SK-N-SH (cell line): ENCODE results near the gene FMNL1.

Experiments
- GATA2 ChIP-seq: sonication (generic); formaldehyde crosslinking; IDR thresholded peaks from 2 replicates; pipeline ENCODE4 v1.5.0; 2020; ENCODE audit warnings: mild to moderate bottlenecking, missing genetic modification reagents
- RAD21 ChIP-seq: IDR thresholded peaks from 2 replicates; pipeline ENCODE4 v1.6.1; 2012; ENCODE audit warnings: mild to moderate bottlenecking, low read length
- YY1 ChIP-seq: IDR thresholded peaks from 2 replicates; pipeline ENCODE4 v1.4.0; 2012; ENCODE audit warnings: low read depth, mild to moderate bottlenecking
- TF ChIP-seq, protein P1 (sequence below): fragments of 200-600 bp; sonication (generic); IDR thresholded peaks from 2 replicates; pipeline ENCODE4 v1.6.1; 2017; ENCODE audit warnings: antibody characterized with exemption, mild to moderate bottlenecking, moderate library complexity

DNA sequence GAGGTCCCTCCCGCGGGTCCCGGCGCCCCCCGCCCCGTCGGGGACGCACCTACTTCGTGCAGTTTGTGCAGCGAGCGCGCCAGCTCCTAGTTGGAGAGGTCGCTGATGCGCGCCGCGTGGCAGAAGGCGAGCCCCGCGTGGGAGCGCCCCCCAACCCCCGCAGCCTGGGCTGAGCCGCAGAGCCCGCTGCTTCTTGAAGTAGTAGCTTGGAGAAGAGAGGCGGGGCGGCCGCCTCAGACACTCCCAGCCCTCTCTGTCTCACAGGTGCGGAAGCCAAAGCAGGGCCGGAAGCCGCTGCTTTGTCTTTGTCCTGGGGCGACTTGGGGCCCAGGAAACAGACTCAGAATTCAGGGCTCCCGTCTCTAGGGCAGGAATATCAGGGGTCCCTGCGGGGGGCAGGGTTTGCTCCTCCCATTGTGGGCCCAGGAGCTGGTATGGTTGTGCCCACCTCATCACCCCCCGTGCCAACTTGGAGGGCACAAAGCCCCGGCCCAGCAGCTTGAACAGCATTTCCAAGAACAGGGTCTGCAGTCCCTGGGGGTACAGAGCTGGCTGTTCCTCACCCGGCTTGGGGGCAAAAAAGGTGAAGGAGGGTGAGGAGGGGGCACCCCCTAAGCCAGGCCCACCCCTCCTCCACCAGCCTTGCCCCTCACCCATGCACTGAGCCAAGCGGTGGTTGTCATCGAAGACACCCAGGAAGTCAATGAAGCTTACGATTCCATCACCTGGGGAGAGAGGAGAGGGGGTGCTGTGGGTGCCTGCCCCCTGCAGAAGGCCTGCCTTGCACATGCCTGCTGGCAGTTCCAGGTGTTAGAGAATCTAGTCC, 26.7 kb downstream of the FMNL1 start:
- TF ChIP-seq, protein P1, sequence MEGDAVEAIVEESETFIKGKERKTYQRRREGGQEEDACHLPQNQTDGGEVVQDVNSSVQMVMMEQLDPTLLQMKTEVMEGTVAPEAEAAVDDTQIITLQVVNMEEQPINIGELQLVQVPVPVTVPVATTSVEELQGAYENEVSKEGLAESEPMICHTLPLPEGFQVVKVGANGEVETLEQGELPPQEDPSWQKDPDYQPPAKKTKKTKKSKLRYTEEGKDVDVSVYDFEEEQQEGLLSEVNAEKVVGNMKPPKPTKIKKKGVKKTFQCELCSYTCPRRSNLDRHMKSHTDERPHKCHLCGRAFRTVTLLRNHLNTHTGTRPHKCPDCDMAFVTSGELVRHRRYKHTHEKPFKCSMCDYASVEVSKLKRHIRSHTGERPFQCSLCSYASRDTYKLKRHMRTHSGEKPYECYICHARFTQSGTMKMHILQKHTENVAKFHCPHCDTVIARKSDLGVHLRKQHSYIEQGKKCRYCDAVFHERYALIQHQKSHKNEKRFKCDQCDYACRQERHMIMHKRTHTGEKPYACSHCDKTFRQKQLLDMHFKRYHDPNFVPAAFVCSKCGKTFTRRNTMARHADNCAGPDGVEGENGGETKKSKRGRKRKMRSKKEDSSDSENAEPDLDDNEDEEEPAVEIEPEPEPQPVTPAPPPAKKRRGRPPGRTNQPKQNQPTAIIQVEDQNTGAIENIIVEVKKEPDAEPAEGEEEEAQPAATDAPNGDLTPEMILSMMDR, result no peak
- TF ChIP-seq RAD21 (no peak), GATA2 (CRISPR knock-in tag) (no peak), YY1 (no peak)
